ENCODE measurements around the gene CNTNAP2.

Gene CNTNAP2

DNA sequence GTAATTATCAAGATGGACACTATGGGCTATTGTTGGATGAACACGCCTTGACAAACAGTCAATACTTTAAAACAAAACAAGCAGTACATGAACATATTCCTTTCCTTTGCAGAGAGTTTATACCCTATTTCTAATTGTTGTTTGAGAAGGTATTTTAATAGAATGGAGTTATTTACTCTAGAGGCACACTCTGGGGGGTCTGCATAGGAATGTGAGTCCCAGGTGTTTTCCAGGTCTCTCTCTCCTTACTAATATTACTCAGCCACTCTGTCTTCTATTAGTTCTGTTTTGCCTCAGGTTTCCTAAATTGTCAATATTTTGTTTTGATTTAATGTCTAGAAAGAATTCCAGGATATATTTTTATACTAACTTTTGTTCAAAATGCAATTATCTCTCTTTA, 1091.4 kb downstream of the CNTNAP2 start:
- Histone ChIP-seq H3K79me1 (ENCODE audit: low read length) (no peaks in the 10 kb centered on the region), H3K9ac (ENCODE audit: low read length) (no peak overlapping the region), H3K27me3 (ENCODE audit: insufficient read depth, low read length, poor library complexity) (no peaks in the 10 kb centered on the region), H3K23ac (ENCODE audit: low read length) (no peak overlapping the region), H3K4ac (ENCODE audit: low read depth, low read length) (no peak overlapping the region), H2BK15ac (replicated peaks; ENCODE audit: low read depth) (no peak overlapping the region), H3K4me2 (ENCODE audit: low read length) (no peak overlapping the region), H3K56ac (ENCODE audit: low read length) (no peak overlapping the region), H2BK120ac (ENCODE audit: low read depth, low read length) (no peak overlapping the region), H3K4me3 (ENCODE audit: low read length) (no peak overlapping the region), H3K18ac (ENCODE audit: low read length) (no peak overlapping the region), H3K27ac (ENCODE audit: low read depth, low read length) (no peak overlapping the region), H4K5ac (ENCODE audit: low read length) (no peak overlapping the region), H3K4me1 (ENCODE audit: control insufficient read depth, low read depth, low read length) (no peaks in the 10 kb centered on the region), H2AK5ac (ENCODE audit: low read length) (no peak overlapping the region), H2BK5ac (ENCODE audit: low read length) (no peak overlapping the region), H3K79me2 (ENCODE audit: control insufficient read depth, insufficient read depth, low read length) (no peaks in the 10 kb centered on the region), H3K36me3 (ENCODE audit: control insufficient read depth, insufficient read depth, low read length) (no peaks in the 10 kb centered on the region), H4K8ac (ENCODE audit: low read depth, low read length) (no peak overlapping the region)
- WGBS (ENCODE audit: extremely low coverage, insufficient coverage, low lambda C conversion rate) = no CpG with 5 or more reads among the region's 1 CpG
- DNase-seq = peak; percentile 36

DNA sequence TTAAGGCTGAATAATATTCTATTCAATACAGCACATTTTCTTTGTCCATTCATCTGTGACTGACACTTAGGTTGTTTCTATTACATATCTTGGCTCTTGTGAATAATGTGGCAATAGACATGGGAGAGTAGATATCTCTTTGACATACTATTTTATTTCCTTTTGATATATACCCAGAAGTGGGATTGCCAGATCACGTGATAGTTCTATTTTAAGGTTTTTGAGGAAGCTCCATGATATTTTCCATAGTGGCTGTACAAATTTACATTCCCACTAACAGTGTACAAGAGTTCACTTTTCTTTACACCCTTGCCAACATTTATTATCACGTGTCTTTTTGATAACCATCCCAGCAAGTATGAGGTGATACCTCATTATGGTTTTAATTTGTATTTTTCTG, 1114.7 kb downstream of the CNTNAP2 start:
- no peak overlapping the region for H3K23ac ChIP-seq (ENCODE audit: low read length)
- H3K4me1 ChIP-seq (ENCODE audit: control insufficient read depth, low read depth, low read length) = no peaks in the 10 kb centered on the region
- no peak overlapping the region for H4K8ac ChIP-seq (ENCODE audit: low read depth, low read length)
- no peak for DNase-seq
- no peak overlapping the region for H3K56ac ChIP-seq (ENCODE audit: low read length)
- no peaks in the 10 kb centered on the region for H3K79me2 ChIP-seq (ENCODE audit: control insufficient read depth, insufficient read depth, low read length)
- no peak overlapping the region for H3K4ac ChIP-seq (ENCODE audit: low read depth, low read length)
- H3K9ac ChIP-seq (ENCODE audit: low read length) = no peak overlapping the region
- H3K36me3 ChIP-seq (ENCODE audit: control insufficient read depth, insufficient read depth, low read length) = no peaks in the 10 kb centered on the region
- no peak overlapping the region for H3K4me3 ChIP-seq (ENCODE audit: low read length)
- no peak overlapping the region for H3K27ac ChIP-seq (ENCODE audit: low read depth, low read length)
- no peak overlapping the region for H2BK5ac ChIP-seq (ENCODE audit: low read length)
- H3K4me2 ChIP-seq (ENCODE audit: low read length) = no peak overlapping the region
- no peak overlapping the region for H3K18ac ChIP-seq (ENCODE audit: low read length)
- H4K5ac ChIP-seq (ENCODE audit: low read length) = no peak overlapping the region
- no CpG with 5 or more reads among the region's 2 CpGs for WGBS (ENCODE audit: extremely low coverage, insufficient coverage, low lambda C conversion rate)
- no peak overlapping the region for H2BK15ac ChIP-seq (replicated peaks; ENCODE audit: low read depth)
- no peak overlapping the region for H2BK120ac ChIP-seq (ENCODE audit: low read depth, low read length)
- no peaks in the 10 kb centered on the region for H3K27me3 ChIP-seq (ENCODE audit: insufficient read depth, low read length, poor library complexity)
- no peaks in the 10 kb centered on the region for H3K79me1 ChIP-seq (ENCODE audit: low read length)
- no peak overlapping the region for H2AK5ac ChIP-seq (ENCODE audit: low read length)

DNA sequence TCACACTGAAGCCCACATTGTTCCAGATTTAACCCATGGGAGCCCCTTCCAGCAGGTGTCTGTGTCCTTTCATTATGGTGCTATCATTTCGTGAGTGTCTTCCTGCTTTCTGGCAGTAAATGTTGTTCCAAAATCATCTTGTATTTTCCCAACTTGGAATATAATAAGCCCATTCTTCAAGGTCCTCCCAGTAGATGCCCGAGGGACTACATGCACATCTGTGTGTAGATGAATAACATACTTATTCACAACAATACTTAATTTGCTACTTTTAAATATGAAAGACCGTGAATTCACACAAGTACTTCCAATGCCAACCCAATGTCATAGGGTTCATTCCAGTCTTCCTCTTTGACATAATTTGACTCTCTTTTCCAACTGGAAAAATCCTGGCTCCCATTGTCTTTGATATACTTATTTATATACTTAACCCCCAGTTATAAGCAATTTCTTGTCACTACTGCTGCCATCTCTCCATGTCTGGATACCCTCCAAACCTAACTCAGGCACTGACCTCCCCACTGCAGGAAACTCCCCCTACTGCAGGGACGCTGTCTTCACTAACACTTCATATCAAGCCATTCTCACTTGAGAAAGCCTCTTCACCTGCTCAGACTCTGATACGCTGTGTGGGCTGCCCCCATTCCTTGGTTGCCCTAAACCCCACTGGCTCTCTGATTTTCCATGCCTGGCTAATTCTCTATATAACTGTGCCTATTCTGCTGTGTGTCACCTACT, 1119.2 kb downstream of the CNTNAP2 start:
- H3K36me3 ChIP-seq (ENCODE audit: control insufficient read depth, insufficient read depth, low read length) = no peaks in the 10 kb centered on the region
- DNase-seq = peak; percentile 2
- no peak overlapping the region for H3K9ac ChIP-seq (ENCODE audit: low read length)
- no peak overlapping the region for H3K27ac ChIP-seq (ENCODE audit: low read depth, low read length)
- no peak overlapping the region for H4K5ac ChIP-seq (ENCODE audit: low read length)
- H2BK5ac ChIP-seq (ENCODE audit: low read length) = no peak overlapping the region
- H3K4me1 ChIP-seq (ENCODE audit: control insufficient read depth, low read depth, low read length) = no peaks in the 10 kb centered on the region
- H3K79me2 ChIP-seq (ENCODE audit: control insufficient read depth, insufficient read depth, low read length) = no peaks in the 10 kb centered on the region
- no peak overlapping the region for H3K4me2 ChIP-seq (ENCODE audit: low read length)
- no peak overlapping the region for H2AK5ac ChIP-seq (ENCODE audit: low read length)
- H3K23ac ChIP-seq (ENCODE audit: low read length) = no peak overlapping the region
- no CpG with 5 or more reads among the region's 5 CpGs for WGBS (ENCODE audit: extremely low coverage, insufficient coverage, low lambda C conversion rate)
- H3K27me3 ChIP-seq (ENCODE audit: insufficient read depth, low read length, poor library complexity) = no peaks in the 10 kb centered on the region
- no peaks in the 10 kb centered on the region for H3K79me1 ChIP-seq (ENCODE audit: low read length)
- H3K18ac ChIP-seq (ENCODE audit: low read length) = no peak overlapping the region
- H2BK15ac ChIP-seq (replicated peaks; ENCODE audit: low read depth) = no peak overlapping the region
- H3K4ac ChIP-seq (ENCODE audit: low read depth, low read length) = no peak overlapping the region
- H3K56ac ChIP-seq (ENCODE audit: low read length) = no peak overlapping the region
- no peak overlapping the region for H2BK120ac ChIP-seq (ENCODE audit: low read depth, low read length)
- no peak overlapping the region for H3K4me3 ChIP-seq (ENCODE audit: low read length)
- H4K8ac ChIP-seq (ENCODE audit: low read depth, low read length) = no peak overlapping the region

DNA sequence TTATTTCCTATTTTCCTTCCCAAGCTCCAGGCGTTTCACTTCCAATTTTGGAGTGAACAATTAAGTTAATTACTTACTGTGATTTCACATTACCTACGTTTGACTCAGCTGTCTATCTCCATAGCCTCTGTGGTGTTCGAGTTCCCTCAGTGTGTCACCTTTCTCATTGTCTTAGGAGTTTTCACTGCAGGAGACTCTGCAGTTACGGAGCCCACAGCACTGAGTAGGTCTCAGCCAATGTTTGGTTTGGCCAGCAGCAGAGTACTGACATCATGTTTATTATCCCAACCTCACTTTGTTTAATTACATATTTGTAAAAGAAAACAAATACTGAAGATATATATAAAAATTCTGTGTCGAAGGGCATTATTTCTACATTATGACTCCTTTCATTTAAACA, 1123.9 kb downstream of the CNTNAP2 start:
- H3K79me2 ChIP-seq (ENCODE audit: control insufficient read depth, insufficient read depth, low read length) = no peaks in the 10 kb centered on the region

DNA sequence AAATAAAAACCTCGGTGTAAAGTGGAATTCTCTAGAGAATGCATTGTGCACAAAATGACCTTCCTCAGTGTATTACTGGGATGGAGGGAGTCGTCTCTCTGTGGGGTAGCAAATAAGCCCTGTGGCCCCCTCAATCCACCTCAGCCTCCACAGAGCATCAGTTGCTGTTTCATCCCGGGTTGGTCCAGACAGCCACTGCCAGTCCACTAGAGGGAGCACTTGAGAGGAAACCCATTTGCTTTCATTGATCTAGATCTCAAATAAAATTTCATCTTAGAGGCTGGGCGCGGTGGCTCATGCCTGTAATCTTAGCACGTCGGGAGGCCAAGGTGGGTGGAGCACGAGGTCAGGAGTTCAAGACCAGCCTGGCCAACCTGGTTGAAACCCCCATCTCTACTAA, 1128.7 kb downstream of the CNTNAP2 start:
- Histone ChIP-seq H2BK15ac (replicated peaks; ENCODE audit: low read depth) (no peak overlapping the region), H3K4me3 (ENCODE audit: low read length) (no peak overlapping the region), H2BK120ac (ENCODE audit: low read depth, low read length) (no peak overlapping the region), H3K27ac (ENCODE audit: low read depth, low read length) (no peak overlapping the region), H3K4ac (ENCODE audit: low read depth, low read length) (no peak overlapping the region), H3K79me2 (ENCODE audit: control insufficient read depth, insufficient read depth, low read length) (no peaks in the 10 kb centered on the region), H4K8ac (ENCODE audit: low read depth, low read length) (no peak overlapping the region), H3K4me2 (ENCODE audit: low read length) (no peak overlapping the region), H3K56ac (ENCODE audit: low read length) (no peak overlapping the region), H3K23ac (ENCODE audit: low read length) (no peak overlapping the region), H3K18ac (ENCODE audit: low read length) (no peak overlapping the region), H3K79me1 (ENCODE audit: low read length) (no peaks in the 10 kb centered on the region), H3K36me3 (ENCODE audit: control insufficient read depth, insufficient read depth, low read length) (no peaks in the 10 kb centered on the region), H2AK5ac (ENCODE audit: low read length) (no peak overlapping the region), H3K9ac (ENCODE audit: low read length) (no peak overlapping the region), H2BK5ac (ENCODE audit: low read length) (no peak overlapping the region), H3K27me3 (ENCODE audit: insufficient read depth, low read length, poor library complexity) (no peaks in the 10 kb centered on the region), H3K4me1 (ENCODE audit: control insufficient read depth, low read depth, low read length) (no peaks in the 10 kb centered on the region), H4K5ac (ENCODE audit: low read length) (no peak overlapping the region)
- DNase-seq = peak; percentile 74
- no CpG with 5 or more reads among the region's 8 CpGs for WGBS (ENCODE audit: extremely low coverage, insufficient coverage, low lambda C conversion rate)

More for the DNA sequence above, 1123.9 kb downstream of the CNTNAP2 start:
- H2BK5ac ChIP-seq (ENCODE audit: low read length) = no peak overlapping the region
- H3K36me3 ChIP-seq (ENCODE audit: control insufficient read depth, insufficient read depth, low read length) = no peaks in the 10 kb centered on the region
- H3K27me3 ChIP-seq (ENCODE audit: insufficient read depth, low read length, poor library complexity) = no peaks in the 10 kb centered on the region
- H3K27ac ChIP-seq (ENCODE audit: low read depth, low read length) = no peak overlapping the region
- H4K5ac ChIP-seq (ENCODE audit: low read length) = no peak overlapping the region
- no peak overlapping the region for H3K4me2 ChIP-seq (ENCODE audit: low read length)
- no peak overlapping the region for H3K18ac ChIP-seq (ENCODE audit: low read length)
- 100% methylated on average over 1 of the region's 5 CpGs for WGBS (ENCODE audit: extremely low coverage, insufficient coverage, low lambda C conversion rate)
- H2BK15ac ChIP-seq (replicated peaks; ENCODE audit: low read depth) = no peak overlapping the region
- DNase-seq = no peak
- H4K8ac ChIP-seq (ENCODE audit: low read depth, low read length) = no peak overlapping the region
- H3K79me1 ChIP-seq (ENCODE audit: low read length) = no peaks in the 10 kb centered on the region
- no peak overlapping the region for H3K56ac ChIP-seq (ENCODE audit: low read length)
- H2AK5ac ChIP-seq (ENCODE audit: low read length) = no peak overlapping the region
- H3K4me3 ChIP-seq (ENCODE audit: low read length) = no peak overlapping the region
- no peak overlapping the region for H2BK120ac ChIP-seq (ENCODE audit: low read depth, low read length)
- no peak overlapping the region for H3K23ac ChIP-seq (ENCODE audit: low read length)
- H3K4me1 ChIP-seq (ENCODE audit: control insufficient read depth, low read depth, low read length) = no peaks in the 10 kb centered on the region
- no peak overlapping the region for H3K4ac ChIP-seq (ENCODE audit: low read depth, low read length)
- no peak overlapping the region for H3K9ac ChIP-seq (ENCODE audit: low read length)

DNA sequence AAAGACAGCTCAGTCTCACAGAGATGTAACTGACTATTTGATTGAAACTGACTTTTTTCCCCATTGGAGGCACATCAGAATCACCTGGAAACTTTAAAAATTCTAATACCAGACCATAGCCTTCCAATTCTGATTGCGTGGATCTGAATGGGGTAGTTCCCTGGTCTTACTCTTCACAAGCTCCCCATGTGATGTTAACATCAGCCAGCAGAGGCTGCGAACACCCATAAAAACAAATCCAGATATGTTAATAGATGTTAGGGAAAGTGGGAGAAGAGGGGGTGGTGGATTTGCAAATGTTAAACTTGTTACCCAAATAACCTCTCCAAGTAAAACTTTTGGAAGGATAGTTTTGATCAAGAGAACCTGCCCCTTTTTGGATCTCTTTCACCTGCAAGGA, 1133.4 kb downstream of the CNTNAP2 start:
- DNase-seq = peak; percentile 34

More for the DNA sequence above, 1133.4 kb downstream of the CNTNAP2 start:
- Histone ChIP-seq H3K4me1 (ENCODE audit: control insufficient read depth, low read depth, low read length) (no peaks in the 10 kb centered on the region), H3K79me2 (ENCODE audit: control insufficient read depth, insufficient read depth, low read length) (no peaks in the 10 kb centered on the region), H4K8ac (ENCODE audit: low read depth, low read length) (no peak overlapping the region), H3K27ac (ENCODE audit: low read depth, low read length) (no peak overlapping the region), H2BK15ac (replicated peaks; ENCODE audit: low read depth) (no peak overlapping the region), H3K4ac (ENCODE audit: low read depth, low read length) (no peak overlapping the region), H3K4me3 (ENCODE audit: low read length) (no peak overlapping the region), H2AK5ac (ENCODE audit: low read length) (no peak overlapping the region), H3K56ac (ENCODE audit: low read length) (no peak overlapping the region), H3K4me2 (ENCODE audit: low read length) (no peak overlapping the region), H4K5ac (ENCODE audit: low read length) (no peak overlapping the region), H2BK5ac (ENCODE audit: low read length) (no peak overlapping the region), H3K18ac (ENCODE audit: low read length) (no peak overlapping the region), H3K9ac (ENCODE audit: low read length) (no peak overlapping the region), H3K36me3 (ENCODE audit: control insufficient read depth, insufficient read depth, low read length) (no peaks in the 10 kb centered on the region), H2BK120ac (ENCODE audit: low read depth, low read length) (no peak overlapping the region), H3K23ac (ENCODE audit: low read length) (no peak overlapping the region), H3K27me3 (ENCODE audit: insufficient read depth, low read length, poor library complexity) (no peaks in the 10 kb centered on the region), H3K79me1 (ENCODE audit: low read length) (no peaks in the 10 kb centered on the region)
- no CpG with 5 or more reads among the region's 2 CpGs for WGBS (ENCODE audit: extremely low coverage, insufficient coverage, low lambda C conversion rate)
